Upper lobe of right lung (tissue), 1 donor: ENCODE results near the gene LAMA4. TPM values are rescaled to one million over a fixed set of nuclear protein-coding genes. Genes with fewer than 3 reads are reported as not detected.

Experiments
- ATAC-seq: fragments of 200-7000 bp; cut with Tn5 transposase; one replicate; pipeline ENCODE4 v1.9.1; 2020; ENCODE audit warnings: mild to moderate bottlenecking, moderate library complexity
- DNase-seq: peaks from one replicate; pipeline ENCODE4 v3.0.0-alpha.2; 2020
- H3K27ac ChIP-seq: fragments of 200-600 bp; one replicate; pipeline ENCODE4 v1.8.0; 2022
- H3K27me3 ChIP-seq: fragments of 200-600 bp; one replicate; pipeline ENCODE4 v1.8.0; 2022; ENCODE audit warnings: mild to moderate bottlenecking
- H3K36me3 ChIP-seq: fragments of 200-600 bp; one replicate; pipeline ENCODE4 v1.8.0; 2022
- H3K4me1 ChIP-seq: fragments of 200-600 bp; one replicate; pipeline ENCODE4 v1.8.0; 2022
- H3K4me3 ChIP-seq: fragments of 200-600 bp; one replicate; pipeline ENCODE4 v1.8.0; 2022; ENCODE audit warnings: mild to moderate bottlenecking
- H3K9me3 ChIP-seq: fragments of 200-600 bp; one replicate; pipeline ENCODE4 v1.8.0; 2022
- CTCF ChIP-seq: fragments of 200-600 bp; IDR thresholded peaks from one replicate; pipeline ENCODE4 v1.8.0; 2022; ENCODE audit warnings: antibody characterized with exemption
- intact Hi-C: fragments of 100-400 bp; cut with DNase I; formaldehyde crosslinking; loops from one replicate; pipeline ENCODE4 v1.11.0; 2022
- total RNA-seq: library from RNA; stranded (reverse); fragmentation: NEBNext Ultra II Directional; extraction: Animal tissue kit (Norgen Biotek cat#: 25700); gene quantifications from one replicate; pipeline ENCODE4 v1.2.1, GENCODE V29; 2021
- donor health status: DM: no; HTN: yes; CAD: no; lungs with severe emphysema.

Gene LAMA4
- total RNA-seq, 1 donor from 2014 or later: 134 TPM

- Histone ChIP-seq H3K27ac (peak overlapping the region; percentile 63), H3K4me1 (peaks cover 37% of the 10 kb centered on the region), H3K4me3 (no peak overlapping the region), H3K9me3 (no peaks in the 10 kb centered on the region), H3K36me3 (no peaks in the 10 kb centered on the region), H3K27me3 (no peaks in the 10 kb centered on the region)
- DNase-seq (no peak), ATAC-seq (peak; percentile 52)
- no peak for TF ChIP-seq CTCF
- intact Hi-C loops: no loop called here
These were observed 31.1 kb downstream of the LAMA4 start for GRCh38 chr6:112223070-112223861.

- no peaks in the 10 kb centered on the region for H3K27me3 ChIP-seq
- no peaks in the 10 kb centered on the region for H3K36me3 ChIP-seq
- DNase-seq: no peak
- peaks cover 38% of the 10 kb centered on the region for H3K4me1 ChIP-seq
- ATAC-seq: peak; percentile 37
- H3K4me3 ChIP-seq: no peak overlapping the region
- no peak for TF ChIP-seq CTCF
- H3K27ac ChIP-seq: peak overlapping the region; percentile 63
- no peaks in the 10 kb centered on the region for H3K9me3 ChIP-seq
- intact Hi-C loops: no loop called here
These were observed 32.1 kb downstream of the LAMA4 start for GRCh38 chr6:112221981-112222852.

GRCh38 chr6:112221561-112221960 lies 32.8 kb downstream of the LAMA4 start:
- peaks cover 38% of the 10 kb centered on the region for H3K4me1 ChIP-seq
- intact Hi-C loops: no loop called here
- no peaks in the 10 kb centered on the region for H3K27me3 ChIP-seq
- TF ChIP-seq CTCF: no peak
- DNase-seq (no peak), ATAC-seq (no peak)
- H3K27ac ChIP-seq: peak overlapping the region; percentile 53
- no peaks in the 10 kb centered on the region for H3K9me3 ChIP-seq
- H3K36me3 ChIP-seq: no peaks in the 10 kb centered on the region
- H3K4me3 ChIP-seq: no peak overlapping the region

- no peaks in the 10 kb centered on the region for H3K36me3 ChIP-seq
- H3K4me1 ChIP-seq: peaks cover 56% of the 10 kb centered on the region
- TF ChIP-seq CTCF: no peak
- peak overlapping the region; percentile 30 for H3K27ac ChIP-seq
- no peak overlapping the region for H3K4me3 ChIP-seq
- no peaks in the 10 kb centered on the region for H3K27me3 ChIP-seq
- intact Hi-C loops: no loop called here
- H3K9me3 ChIP-seq: no peaks in the 10 kb centered on the region
- DNase-seq (no peak), ATAC-seq (peak; percentile 21)
These were observed 35.8 kb downstream of the LAMA4 start for GRCh38 chr6:112218563-112218962.

- peak overlapping the region; percentile 34 for H3K27ac ChIP-seq
- H3K4me1 ChIP-seq: peaks cover 51% of the 10 kb centered on the region
- no peaks in the 10 kb centered on the region for H3K27me3 ChIP-seq
- TF ChIP-seq CTCF: no peak
- no peaks in the 10 kb centered on the region for H3K9me3 ChIP-seq
- ATAC-seq (peak; percentile 25), DNase-seq (no peak)
- intact Hi-C loops: no loop called here
- H3K36me3 ChIP-seq: no peaks in the 10 kb centered on the region
- H3K4me3 ChIP-seq: no peak overlapping the region
These were observed 37.5 kb downstream of the LAMA4 start for GRCh38 chr6:112216662-112217551.
